ENCODE results near the gene PIGS.
A peak's percentile ranks its signal among the peaks of the same experiment; 100 is the strongest.
"Not testable (repeated sequence)": the region's sequence is repeated elsewhere in the genome, so short reads cannot be mapped to it uniquely, and the experiment has no call there.

Gene PIGS

DNA sequence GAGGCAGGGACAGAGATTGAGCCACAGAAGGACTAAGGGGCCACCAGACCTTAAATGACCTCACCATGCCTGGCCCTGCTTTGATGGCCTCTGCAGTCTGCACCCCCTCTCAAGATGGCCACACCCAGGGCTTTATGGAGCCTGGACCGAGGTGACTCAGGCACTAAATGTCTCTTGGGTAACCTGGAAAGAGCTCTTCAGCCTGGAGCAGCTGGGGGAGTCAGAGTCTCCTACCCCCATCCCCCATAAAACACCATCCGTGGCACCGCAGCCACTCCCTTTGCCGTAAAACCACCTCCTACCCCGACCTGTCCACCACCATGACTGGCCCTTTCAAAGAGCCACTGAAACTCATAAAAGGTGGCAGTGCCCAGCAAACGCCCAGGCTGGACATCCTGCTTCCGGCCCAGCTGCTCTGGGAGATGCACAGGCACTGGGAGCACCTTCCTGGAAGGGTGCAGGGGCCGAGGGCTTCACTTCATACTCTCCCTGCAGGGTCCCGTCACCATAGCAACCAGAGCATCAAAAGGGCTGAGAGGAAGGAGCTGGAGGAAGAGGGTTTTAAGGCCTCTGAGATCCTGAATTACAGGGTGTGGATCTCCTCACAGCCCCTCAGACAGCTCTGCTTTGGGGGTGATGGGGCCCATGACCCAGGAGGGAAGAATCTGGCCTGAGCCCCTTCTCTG lies 42.9 kb downstream of the PIGS start:
- no peak for DNase-seq

DNA sequence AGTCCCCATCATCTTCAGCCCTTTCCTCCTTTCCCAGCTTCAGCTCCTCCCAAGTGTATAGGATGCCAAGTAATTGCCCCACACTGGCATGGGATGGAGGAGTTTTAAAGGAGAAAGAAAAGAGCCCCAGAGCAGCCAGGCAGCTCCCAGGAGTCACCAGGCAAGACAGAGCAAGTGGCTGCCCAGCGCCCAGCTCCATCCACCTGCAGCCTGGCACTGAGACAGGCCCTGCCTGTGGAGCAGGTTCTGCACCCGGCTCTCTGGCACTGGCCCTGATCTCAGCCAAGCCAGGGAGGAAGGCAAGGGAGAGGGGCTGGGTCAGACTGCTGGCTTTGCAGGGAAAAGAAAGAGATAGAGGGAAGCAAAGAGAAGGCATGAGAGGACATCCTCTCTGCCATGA lies 43.5 kb downstream of the PIGS start:
- no peak for DNase-seq

DNA sequence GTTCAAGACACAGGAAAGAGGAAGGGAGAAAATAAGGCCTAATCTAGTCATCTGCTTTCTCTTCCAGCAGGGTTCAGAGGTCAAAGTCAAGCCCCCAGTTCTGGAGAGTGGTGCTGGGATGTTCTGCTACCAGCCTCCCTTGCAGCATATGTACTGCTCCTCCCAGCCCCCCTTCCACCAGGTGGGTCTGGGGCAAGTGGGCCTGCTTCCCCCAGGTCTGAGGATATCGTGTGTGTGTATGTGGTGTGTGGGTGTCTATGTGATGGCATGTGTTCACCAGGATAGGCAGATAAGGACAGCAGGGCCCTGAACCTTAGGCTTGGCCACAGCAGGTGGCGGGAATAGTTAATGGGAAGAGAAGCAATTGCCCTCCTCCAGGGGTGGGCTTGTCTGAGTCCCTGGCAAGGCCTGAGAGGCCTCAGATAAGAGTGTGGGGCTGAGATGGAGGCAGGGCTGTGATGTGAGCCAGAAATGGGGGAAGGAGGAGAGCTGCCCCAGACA lies 44.1 kb downstream of the PIGS start:
- DNase-seq = no peak

DNA sequence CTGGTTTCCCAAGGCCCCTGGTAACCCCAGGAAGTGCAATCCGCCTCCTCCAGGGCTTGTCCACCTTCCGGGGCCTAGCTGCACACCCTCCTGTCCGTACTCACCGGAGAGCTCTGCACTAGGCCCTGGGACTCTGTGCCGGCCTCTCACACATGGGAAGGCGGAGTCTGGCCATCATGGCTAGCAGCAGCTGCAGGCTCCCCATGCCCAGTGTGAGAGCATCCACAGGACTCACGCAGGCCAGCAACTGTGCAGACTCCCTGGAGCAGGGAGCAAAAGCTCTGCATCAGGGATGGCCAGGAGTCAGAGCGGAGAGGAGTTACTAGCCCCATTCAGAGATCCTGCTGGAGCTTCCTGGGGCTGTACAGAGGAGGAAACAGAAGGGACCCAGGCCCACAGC lies 44.9 kb downstream of the PIGS start:
- no peak for DNase-seq

DNA sequence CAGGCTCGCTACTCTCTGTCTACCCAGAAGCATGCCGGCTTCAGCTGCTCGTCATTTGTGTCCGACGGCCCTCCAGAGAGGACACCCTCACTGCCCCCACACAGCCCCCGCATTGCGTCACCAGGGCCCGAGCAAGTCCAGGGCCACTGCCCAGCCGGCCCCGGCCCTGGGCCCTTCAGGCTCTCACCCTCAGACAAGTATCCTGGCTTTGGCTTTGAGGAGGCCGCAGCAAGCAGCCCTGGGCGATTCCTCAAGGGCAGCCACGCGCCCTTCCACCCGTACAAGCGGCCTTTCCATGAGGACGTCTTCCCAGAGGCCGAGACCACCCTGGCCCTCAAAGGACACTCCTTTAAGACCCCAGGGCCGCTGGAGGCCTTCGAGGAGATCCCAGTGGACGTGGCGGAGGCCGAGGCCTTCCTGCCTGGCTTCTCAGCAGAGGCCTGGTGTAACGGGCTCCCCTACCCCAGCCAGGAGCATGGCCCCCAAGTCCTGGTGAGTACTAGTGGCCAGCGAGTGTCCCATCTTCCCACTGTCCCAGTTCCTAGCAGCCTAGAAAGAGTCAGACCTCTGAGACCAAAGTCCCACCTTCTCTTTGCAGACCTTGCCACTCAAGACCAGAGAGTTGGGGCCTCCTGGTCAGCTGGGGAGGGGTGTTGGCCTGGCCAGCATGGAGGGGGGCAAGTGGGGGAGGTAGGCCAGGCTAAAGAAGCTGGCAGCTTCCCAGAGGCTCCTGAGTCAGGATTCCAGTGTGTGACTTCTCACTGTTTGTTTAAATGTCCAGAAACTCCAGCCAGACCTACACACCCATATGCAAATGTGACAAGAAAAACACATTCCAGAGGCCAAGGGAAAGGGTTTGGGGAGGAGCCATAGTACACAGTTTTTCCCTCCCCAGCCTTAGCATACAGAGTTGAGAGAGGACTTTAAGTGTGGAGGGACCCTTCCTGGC lies 46.6 kb downstream of the PIGS start:
- no peak for DNase-seq

DNA sequence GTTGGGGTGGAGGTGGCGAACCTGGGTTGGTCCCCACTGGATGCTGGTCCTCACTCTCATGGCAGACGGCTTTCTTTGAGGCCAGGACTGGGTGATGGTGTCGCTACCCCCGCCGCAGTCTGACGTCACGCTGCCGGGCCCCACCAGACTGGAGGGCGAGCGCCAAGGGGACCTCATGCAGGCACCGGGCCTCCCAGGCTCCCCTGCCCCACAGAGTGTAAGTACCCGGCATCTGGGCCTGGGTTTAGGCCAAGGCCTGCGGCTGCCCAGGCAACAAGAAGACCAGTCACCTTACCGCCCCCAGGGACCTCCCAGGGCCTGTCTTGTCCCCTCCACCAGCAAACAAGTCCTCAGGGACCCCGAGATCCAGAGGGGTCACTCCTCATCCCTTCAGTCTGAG lies 47.4 kb downstream of the PIGS start:
- DNase-seq = no peak

DNA sequence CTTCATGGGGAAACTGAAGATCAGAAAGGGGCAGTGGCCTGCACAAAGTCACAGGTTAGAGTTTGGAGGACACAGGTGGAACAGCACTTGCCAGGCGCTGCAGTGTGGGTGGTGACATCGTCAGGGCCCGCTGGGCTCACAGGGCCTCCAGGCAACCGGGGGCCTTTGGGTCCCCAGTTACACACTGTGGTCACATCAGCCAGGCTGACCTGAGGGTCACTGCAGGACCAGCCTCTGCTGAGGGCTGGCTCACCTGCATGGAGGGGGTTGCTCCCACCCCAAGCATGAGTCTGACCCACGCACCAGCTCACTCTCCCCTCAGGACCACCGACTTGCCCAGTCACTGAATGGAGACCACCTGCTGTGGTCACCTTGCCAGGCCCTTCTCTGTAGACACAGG lies 48.1 kb downstream of the PIGS start:
- DNase-seq = no peak

DNA sequence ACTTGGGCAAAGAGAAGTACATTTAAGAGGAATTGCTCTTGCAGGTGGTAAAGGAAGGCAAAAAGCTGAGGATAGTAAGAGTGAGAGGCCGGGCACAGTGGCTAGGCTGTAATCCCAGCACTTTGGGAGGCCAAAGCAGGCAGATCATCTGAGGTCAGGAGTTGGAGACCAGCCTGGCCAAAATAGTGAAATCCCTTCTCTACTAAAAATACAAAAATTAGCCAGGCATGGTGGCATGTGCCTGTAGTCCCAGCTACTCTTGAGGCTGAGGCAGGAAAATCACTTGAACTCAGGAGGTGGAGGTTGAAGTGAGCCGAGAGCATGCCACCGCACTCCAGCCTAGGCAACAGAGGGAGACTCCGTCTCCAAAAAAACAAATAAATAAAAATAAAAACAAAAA lies 49.0 kb downstream of the PIGS start:
- DNase-seq = not testable (repeated sequence)

DNA sequence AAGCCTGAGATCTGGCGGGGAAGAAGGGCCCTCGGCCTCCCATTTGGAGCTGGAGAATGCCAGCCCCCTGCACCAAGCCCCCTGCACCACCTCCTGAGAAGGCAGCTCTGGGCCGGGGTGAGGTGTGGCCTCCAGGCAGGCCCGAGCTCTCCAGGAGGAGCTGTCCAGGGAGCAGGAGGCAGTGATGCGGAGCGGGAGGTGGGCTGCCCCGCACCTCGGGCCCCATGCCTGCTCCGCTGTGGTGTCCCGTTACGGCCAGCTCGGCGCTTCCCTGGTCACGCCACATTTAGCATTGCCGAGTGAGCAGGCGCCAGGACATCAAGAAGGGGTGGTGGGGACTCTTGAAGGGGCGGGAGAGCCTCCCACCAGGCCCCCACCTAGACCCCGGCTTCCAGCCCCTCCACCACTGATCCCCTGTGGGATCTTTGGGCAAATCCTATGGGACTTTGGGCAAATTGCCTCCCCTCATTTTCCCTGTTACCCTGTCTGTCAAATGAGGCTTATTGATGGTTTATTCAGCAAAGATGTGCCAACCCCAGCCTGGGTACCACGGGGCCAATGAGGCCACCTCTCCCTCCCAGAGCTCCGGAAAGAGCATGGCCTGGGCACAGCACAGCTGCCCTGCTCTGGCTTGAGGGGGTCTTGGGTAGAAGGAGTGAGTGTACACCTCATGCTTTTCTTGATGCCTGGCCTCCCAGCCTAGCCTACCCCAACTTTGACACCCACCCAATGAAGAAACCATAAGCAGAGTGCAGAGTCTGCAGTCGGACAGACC lies 49.8 kb downstream of the PIGS start:
- no peak for DNase-seq

DNA sequence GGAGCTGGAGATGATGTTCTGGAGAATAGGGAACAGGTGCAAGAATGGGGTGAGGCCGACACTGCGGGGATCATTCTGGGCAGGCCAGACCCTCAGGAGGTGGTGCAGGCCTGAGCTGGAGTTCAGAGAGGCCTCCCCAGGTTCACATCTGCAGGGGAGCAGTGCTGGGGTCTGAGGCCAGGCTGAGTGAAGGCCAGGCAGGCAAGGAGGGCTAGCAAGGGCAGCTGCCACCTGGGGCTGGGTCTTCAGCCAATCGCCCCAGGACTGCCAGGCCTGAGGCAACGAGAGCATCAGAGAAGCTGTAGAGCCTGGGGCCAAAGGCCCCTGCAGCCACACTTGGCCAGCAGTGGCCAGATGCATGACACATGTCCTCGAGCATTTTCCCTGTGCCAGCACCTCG lies 50.6 kb downstream of the PIGS start:
- no peak for DNase-seq

DNA sequence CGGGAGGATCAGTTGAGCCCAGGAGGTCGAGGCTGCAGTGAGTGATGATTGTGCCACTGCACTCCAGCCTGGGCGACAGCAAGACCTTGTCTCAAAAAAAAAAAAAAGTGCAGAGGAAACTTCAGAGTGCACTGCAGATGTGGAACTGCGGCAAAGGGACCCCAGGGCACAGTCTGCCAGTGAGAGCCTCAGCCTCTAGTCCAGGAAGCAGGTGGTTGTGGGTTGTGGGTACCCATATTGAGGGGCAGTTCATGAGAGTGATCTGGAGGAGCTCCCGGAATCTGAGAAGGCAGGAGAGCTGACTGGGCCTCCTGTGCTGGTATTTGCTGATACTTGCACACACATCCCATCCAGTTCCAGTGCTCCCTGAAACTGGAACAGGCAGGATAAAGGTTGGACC lies 52.1 kb downstream of the PIGS start:
- no peak for DNase-seq

DNA sequence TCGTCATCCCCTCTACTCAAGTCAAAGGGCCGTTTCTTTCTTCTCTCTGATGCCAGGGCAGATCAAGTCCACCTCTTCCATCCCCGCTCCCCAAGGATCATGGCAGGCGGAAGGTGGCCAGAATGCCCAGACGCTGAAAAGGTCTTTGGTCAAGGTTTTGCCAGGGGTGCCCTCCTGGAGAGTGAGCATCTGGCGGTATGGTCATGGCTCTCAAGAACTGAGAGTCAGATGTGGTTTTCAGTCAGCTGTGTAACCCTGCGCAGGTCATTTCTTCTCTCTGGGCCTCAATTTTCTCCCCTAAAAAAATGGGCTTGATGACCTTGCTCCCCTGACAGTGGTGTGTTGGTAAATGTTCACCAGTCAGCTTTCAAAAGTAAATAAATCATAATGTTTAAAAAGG lies 52.7 kb downstream of the PIGS start:
- DNase-seq = no peak

DNA sequence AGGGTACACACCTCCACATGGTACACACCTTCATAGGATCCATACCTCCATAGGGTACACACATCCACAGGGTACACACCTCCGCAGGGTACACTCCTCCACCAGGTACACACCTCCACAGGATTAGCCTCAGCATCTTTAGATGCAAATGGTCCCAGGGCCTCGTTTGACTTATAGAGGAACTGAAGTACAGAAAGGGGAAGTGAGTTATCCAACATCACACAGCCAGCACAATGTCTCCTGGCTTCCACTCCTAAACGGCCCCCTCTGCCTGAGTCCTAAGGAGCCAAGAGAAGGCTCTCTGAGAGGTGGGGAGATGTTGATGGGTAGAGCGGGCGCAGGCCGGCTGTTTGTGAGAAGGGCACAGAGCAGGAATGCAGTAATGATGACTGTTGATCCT lies 53.2 kb downstream of the PIGS start:
- DNase-seq = no peak

DNA sequence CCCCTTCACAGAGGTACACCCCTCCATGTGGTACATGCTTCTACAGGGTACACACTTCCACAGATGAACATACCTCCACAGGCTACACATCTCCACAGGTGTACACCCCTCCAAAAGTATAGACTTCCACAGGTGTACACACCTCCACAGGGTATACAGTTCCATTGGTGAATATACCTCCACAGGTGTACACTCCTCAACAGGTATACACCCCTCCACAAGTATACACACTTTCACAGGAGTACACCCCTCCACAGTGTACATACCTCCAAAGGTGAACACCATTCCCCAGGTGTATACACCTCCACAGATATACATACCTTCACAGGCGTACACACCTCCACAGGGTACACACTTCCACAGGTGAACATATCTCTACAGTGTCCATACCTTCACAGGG lies 55.8 kb downstream of the PIGS start:
- no peak for DNase-seq

DNA sequence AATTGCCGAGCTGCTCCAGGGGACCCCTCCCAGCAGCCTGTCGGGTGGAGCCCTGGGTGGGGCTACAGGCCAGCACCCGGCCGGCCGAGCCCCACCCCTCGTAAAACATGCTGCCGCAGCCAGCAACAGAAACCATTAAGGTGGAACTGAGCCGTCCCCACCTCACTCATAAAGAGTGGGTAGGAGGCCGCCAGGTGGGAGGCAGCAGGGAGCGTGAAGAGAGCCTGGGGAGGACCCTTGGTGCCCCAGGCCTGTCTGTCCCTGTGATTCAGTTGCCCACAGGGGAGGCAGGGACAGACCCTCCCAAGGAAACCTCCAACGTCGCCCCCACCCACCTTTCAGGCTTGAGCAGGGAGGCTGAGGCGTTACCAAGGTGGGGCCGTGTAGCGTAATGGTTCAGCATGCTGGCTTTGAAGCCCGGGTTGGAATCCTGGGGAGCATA lies 56.7 kb downstream of the PIGS start:
- DNase-seq = no peak

DNA sequence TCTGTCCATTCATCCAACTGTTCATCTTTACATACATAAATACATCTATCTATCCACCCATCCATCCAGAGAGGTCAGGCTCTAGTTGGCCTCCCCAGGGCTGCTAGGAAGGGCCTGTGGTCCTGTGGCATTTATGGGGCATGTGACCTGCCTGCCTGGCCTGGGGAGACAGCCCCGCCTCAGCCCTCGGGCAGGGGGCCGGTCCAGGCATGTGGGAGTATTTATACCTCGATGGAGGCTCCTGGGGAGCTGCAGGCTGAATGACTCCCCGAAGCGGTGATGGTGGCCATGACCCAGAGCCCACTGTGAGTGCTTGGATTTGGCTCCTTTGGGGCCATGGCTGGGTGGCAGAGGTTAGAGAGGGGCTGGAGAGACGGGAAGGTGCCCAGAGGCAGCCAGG lies 57.8 kb downstream of the PIGS start:
- no peak for DNase-seq

DNA sequence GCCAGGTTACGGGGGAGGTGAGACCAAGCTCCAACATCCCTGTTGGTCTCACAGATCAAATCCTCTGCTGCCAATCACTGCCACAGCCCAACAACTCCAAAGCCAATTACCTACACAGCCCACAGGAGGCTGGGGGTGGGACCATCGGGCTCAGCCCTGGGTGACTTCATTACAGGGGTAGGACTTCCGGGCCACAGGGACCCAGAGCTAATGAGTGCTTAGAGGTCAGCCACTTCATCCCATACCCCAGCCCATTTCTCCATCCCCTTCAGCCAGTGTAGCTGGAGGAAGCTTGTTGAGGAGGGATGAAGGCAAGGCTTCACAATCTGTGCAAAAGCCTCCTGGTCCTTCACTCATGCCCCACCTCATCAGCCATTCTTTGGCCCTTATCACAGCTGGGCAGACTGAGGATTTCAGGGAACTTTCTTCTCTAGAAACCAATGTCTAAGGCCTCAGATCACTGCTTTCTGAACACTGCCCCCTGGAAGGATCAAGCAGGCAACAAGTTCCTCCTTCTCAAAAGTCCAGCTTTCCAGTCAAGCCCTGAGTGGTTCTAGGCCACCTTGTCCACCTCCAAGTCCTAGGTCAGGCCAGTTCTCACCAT lies 59.4 kb downstream of the PIGS start:
- no peak for DNase-seq

DNA sequence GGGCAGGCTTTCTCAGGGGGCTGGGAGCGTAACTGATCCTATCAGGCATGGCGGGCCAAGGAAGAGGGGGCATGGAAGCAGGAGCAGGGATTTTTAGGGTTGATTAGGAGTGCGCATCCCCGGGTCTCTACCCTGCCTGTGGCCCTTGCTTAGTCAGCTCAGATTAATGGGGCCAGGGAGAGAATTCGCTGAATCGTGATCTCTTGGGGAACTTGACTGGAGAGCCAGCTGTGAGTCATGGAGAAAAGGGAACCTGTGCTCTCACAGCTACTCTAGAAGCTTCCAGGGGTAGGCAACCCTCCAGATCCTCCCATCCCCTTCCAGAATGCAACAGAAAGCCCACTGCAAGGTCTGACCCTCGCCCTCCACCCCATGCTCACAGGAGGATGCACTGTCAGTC lies 61.5 kb downstream of the PIGS start:
- peak; percentile 20 for DNase-seq

DNA sequence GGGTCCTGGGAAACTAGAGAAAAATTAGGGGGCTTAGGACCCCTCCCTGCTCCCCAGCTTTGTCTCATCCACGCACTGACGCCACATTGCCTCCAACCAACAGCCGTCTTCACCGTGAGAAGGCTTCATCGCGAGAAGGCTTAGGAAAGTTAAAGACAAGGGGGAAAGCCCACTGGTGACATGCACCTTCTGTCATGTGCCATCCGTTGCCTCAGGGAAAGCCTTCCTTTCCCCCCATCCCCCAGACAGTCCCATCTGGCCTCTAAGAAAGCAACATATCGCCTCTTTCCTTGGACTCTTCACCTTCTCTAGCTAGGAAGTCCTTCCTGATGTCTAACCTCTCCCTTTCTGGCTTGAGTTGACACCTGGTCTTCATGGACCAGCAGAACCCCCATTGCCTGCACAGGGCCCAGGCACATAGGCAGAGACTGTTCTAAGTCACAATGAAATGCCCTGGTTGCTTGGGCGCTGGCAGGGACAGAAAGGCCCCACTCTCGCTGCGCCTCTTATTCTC lies 63.1 kb downstream of the PIGS start:
- DNase-seq = no peak

DNA sequence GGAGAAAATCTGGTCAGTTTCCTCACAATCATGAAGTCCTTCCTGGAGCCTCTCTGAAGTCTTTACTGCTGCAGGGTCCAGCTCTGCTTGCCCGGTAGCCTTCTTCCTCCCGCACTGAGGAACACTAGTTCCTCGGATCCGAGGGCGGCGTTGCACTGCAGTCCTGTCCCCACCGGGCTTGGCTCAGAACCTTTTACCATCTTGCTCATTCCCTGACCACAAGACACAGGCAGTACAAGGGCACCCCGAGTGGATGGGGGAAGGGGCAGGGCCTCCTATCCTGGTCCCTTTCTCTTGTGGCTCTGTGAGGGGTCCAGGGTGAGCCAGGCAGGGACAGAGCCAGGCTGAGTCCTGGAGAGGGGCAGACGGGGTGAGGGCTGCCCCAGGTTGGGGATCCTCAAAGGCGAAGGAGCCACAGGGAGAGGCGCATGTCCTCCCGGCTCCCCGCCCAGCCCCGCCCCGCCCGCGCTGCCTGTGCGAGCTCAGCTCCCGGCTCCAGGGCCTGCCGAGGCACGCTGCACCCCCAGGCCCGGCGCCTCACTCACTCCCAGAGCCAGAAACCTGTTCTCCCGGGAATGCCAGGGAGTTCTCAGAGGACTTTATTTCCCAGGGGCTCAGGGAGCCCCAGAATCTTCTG lies 63.6 kb downstream of the PIGS start:
- no peak for DNase-seq

DNA sequence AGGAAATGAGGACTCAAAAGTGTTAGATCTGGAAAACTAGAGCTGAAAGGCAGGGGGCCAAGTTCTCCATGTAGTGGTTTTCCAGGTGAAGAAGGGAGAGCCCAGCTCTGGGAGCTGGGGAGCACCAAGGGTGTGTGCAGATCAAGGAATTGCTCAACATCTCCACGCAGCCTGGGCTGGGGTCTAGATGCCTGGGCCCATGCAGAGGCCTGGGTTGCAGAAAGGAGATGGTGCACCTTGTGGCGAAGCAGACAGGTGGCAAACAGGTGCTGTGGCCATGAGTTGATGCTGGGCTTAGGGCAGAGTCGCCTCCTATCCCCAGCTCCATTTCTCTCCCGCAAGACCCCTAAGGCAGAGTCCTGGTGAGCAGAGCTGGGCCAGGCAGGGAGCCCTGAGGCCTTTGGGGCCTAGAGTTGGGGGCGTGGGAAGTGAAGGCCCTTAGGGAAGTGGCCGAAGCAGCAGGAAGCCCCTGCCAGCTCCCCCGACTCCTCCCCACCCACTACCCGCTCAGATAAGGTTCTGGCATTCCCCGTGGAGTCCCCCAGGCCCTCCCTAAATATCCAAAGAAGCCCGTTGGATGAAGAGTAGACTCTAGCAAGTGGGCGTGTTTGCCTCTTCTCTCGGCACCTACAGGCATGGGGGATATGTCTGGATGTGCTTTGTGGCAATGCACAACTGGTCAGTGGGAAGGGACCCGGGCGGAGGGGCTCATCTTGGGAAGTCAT lies 64.4 kb downstream of the PIGS start:
- no peak for DNase-seq
